NCI-H2196 (cell line): Measurements from ENCODE around the gene ENG.
"Not testable (repeated sequence)": the region's sequence is repeated elsewhere in the genome, so short reads cannot be mapped to it uniquely, and the experiment has no call there.

Experiments
- DNase-seq: peaks from one replicate; lab custom pipeline; 2025; ENCODE audit not compliant: unreplicated experiment; lab: John Stamatoyannopoulos, UW

Gene ENG

GRCh38 chr9:127854184-127854806 is at the start of gene ENG:
TSS of gene ENG (minus strand) at chr9:127854658. CDS start at chr9:127854355, 303 bp downstream.
- DNase-seq: no peak

GRCh38 chr9:127903557-127904475 is 49.4 kb upstream of the ENG start:
- no peak for DNase-seq

GRCh38 chr9:127899128-127899943 is 44.9 kb upstream of the ENG start, which contains the start of gene ST6GALNAC6:
TSS of gene ST6GALNAC6 (minus strand) at chr9:127899603. CDS start at chr9:127897981, 1,622 bp downstream.
- peak; percentile 72 for DNase-seq

DNA sequence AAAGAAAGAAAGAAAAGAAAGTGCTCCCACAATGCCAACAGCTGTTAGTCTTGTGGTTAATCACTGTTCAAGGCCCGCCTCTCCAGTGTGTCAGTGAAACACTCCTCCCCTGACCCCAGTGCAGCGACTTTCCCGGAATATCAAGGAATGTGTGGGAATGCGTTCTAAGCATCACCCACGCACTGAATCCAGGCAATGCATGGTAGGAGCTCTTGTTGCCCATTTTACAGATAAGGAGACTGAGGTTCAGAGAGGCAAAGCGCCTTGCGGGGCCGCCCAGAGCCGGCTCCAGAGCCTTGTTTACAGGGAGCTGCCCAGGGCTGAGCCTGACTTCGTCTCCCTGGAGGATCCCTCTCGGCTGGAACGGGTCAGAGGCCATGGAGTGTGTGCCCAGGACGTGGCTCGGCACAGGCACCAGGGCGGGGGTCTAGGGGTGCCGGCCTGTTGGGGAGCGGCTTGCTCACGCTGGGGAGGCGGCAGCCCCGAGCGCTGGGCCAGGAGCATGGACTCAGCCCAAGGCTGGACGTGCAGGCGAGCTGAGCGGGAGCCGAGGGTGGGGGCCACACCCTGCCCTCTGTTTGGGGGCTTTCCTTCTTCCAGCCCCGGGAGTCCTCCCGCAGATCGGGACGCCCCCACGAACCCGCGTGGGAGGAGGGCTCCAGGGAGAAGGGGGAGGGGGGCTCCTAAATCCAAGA is 44.1 kb upstream of the ENG start:
- no peak for DNase-seq

GRCh38 chr9:127897193-127897692 is 42.8 kb upstream of the ENG start:
- DNase-seq: peak; percentile 31

GRCh38 chr9:127896395-127897192 is 42.1 kb upstream of the ENG start:
- DNase-seq: no peak

- DNase-seq: no peak
Measured at GRCh38 chr9:127895811-127896210, 41.4 kb upstream of the ENG start.

GRCh38 chr9:127893392-127893791 is 38.9 kb upstream of the ENG start:
- DNase-seq: no peak

DNA sequence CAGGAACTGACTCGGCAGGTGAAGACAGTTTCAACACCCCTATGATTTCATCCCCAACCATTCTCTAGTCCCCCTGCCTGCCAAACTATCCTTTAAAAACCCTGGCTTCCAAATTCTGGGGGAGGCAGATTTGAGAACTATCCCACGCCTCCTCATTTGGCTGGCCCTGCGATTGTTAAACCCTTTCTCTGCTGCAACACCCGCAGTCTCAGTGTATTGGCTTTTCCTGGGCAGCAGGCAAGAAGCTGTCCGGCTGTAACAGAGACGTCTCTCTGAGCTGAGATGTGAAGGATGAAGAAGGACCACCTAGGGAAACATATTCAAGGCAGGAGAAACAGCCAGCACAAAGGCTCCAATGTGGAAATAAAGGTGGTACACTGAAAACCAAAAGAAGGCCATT is 38.4 kb upstream of the ENG start:
- DNase-seq: no peak

GRCh38 chr9:127890053-127890452 is 35.6 kb upstream of the ENG start:
- DNase-seq: no peak

DNA sequence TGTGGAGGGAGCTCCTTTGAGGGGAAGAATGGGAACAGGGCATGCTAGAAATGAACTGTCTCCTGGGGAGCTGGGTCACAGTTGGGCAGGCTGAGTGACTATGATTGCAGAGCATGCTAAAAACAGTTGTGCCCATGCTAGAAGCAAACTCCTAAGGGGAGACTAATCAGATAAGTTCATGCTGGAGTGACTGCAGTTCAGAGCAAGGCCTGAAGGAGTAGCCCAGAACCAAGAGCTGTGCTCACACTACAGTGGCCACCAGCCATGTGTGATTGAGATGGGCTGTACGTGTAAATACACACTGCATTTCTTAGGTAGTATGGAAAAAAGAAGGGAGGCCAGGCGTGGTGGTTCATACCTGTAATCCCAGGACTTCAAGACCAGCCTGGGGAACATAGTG is 33.3 kb upstream of the ENG start:
- no peak for DNase-seq

- DNase-seq: no peak
Measured at GRCh38 chr9:127886401-127886972, 32.0 kb upstream of the ENG start.

DNA sequence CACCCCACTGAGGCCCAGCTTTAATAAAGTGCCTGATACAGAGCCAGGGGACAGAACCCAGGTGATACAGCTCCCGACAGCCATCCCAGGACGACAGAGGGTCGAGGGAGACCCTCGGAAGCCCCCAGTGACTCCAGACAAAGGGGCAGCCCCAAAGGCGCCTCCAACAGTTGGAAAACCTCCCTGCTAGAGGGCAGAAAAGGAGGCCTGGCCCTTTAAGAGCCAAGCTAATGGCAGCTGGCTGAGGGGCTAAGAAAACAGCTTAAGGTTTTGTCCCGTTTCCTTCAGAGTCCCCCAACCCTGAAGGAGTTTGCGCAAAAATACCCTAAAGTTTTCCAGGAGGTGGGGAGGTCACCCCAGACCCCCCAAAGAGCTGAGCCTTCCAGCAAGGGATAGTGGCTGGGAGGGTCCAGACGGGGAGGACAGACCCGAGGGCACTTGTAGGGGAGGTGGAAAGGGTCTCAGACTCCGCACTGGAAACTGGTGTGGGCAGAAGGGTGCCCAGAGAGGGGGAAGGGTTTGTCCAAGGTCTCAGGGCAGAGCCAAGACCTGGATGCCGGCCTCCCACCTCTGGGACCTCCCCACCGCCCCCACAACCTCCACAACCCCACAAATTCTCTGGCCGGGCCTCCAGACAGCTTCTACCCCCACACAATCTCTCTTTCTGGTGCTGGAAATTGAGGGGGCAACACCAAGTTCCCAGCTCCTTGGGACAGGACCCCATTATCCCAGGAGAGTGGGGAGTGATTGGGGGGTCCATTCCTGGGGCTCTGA is 31.2 kb upstream of the ENG start:
- no peak for DNase-seq

- no peak for DNase-seq
Measured at GRCh38 chr9:127884976-127885490, 30.6 kb upstream of the ENG start.

- DNase-seq: peak; percentile 67
Measured at GRCh38 chr9:127884427-127884911, 30.0 kb upstream of the ENG start.

DNA sequence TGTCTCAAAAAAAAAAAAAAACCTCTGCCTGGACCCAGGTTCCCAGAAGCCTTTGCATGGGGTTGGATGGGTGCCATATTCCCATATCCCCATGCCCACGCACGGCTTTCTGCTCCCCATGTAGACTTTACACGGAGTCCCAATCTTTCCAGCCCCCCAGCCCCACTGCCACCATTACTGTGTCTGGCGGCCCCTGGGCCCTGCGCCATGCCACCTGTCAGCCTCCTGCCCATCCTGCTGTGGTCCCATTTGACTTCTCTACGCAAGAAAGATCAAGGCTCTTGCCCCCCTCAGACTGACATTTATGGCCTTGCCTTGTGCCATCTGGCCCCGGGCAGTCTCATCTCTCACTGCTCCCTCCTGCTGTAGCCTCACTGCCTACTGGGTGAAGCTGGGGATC is 29.5 kb upstream of the ENG start:
- no peak for DNase-seq

GRCh38 chr9:127881715-127882114 is 27.3 kb upstream of the ENG start:
- DNase-seq: not testable (repeated sequence)

DNA sequence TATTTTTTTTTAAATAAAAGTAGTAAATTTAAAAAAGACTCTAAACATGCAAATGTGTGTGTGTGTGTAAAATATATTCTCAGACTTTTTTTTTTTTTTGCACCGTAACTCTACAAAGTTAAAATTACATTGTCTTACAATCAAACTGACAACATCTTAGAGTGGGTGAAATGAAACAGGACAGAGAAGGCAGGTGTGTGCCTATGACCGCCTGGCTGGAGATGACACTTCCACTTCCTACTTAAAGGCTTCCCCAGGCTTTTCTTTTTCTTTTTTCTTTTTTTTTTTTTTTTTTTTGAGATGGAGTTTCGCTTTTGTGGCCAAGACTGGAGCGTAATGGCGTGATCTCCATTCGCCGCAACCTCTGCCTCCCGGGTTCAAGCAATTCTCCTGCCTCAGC is 25.7 kb upstream of the ENG start:
- DNase-seq: no peak
